Effector memory CD8-positive, alpha-beta T cell (primary cell): ENCODE data around the gene AGAP1.
"Not testable (repeated sequence)": the region's sequence is repeated elsewhere in the genome, so short reads cannot be mapped to it uniquely, and the experiment has no call there.

Experiments
- ATAC-seq: fragments of 150-1000 bp; cut with Tn5 transposase; replicated peaks from 2 replicates; pipeline ENCODE4 v1.10.0; 2021; ENCODE audit warnings: mild to moderate bottlenecking, moderate library complexity
- DNase-seq, 3 experiments: peaks; one replicate each; pipeline ENCODE4 v3.0.0; 2021
- H3K27ac Mint-ChIP-seq, 2 donors: one replicate each; pipeline ENCODE4 v1.8.0; 2022; ENCODE audit warnings: mild to moderate bottlenecking in 2 of 2, mixed read lengths in 2 of 2, moderate library complexity in 2 of 2
- H3K27me3 Mint-ChIP-seq, 2 donors: one replicate each; pipeline ENCODE4 v1.8.0; 2022; ENCODE audit warnings: mixed read lengths in 2 of 2
- H3K36me3 Mint-ChIP-seq: one replicate; pipeline ENCODE4 v1.8.0; 2022; ENCODE audit warnings: mild to moderate bottlenecking, moderate library complexity, mixed read lengths; ENCODE audit not compliant: insufficient read depth
- H3K4me1 Mint-ChIP-seq, 2 donors: one replicate each; pipeline ENCODE4 v1.8.0; 2022; ENCODE audit warnings: low read depth in 2 of 2, mixed read lengths in 2 of 2
- H3K4me3 Mint-ChIP-seq, 2 donors: one replicate each; pipeline ENCODE4 v1.8.0; 2022; ENCODE audit warnings: mild to moderate bottlenecking in 2 of 2, mixed read lengths in 2 of 2, moderate library complexity in 2 of 2
- H3K9me3 Mint-ChIP-seq, 2 donors: one replicate each; pipeline ENCODE4 v1.8.0; 2022; ENCODE audit warnings: mixed read lengths in 2 of 2

AGAP1 gene

GRCh38 chr2:236054621-236055305, 560.9 kb downstream of the AGAP1 start:
- peaks cover 5% of the 10 kb centered on the region for H3K36me3 Mint-ChIP-seq
- DNase-seq (no peak), ATAC-seq (no peak)
- no peaks in the 10 kb centered on the region for H3K27me3 Mint-ChIP-seq
- H3K9me3 Mint-ChIP-seq = no peaks in the 10 kb centered on the region
- H3K4me1 Mint-ChIP-seq = peaks cover 5 to 6% of the 10 kb centered on the region in 2 donors
- H3K27ac Mint-ChIP-seq = no peak overlapping the region
- no peak overlapping the region for H3K4me3 Mint-ChIP-seq

GRCh38 chr2:236055471-236055870, 561.6 kb downstream of the AGAP1 start:
- Mint-ChIP-seq H3K4me3 (no peak overlapping the region), H3K27ac (no peak overlapping the region), H3K27me3 (no peaks in the 10 kb centered on the region), H3K4me1 (no peaks in the 10 kb centered on the region), H3K9me3 (no peaks in the 10 kb centered on the region), H3K36me3 (peaks cover 5% of the 10 kb centered on the region)
- DNase-seq = no peak
- no peak for ATAC-seq

GRCh38 chr2:236056141-236056540, 562.3 kb downstream of the AGAP1 start:
- H3K9me3 Mint-ChIP-seq = no peaks in the 10 kb centered on the region
- DNase-seq = no peak
- H3K4me1 Mint-ChIP-seq = no peaks in the 10 kb centered on the region
- peaks cover 8% of the 10 kb centered on the region for H3K36me3 Mint-ChIP-seq
- no peak for ATAC-seq
- H3K27ac Mint-ChIP-seq = no peak overlapping the region
- no peaks in the 10 kb centered on the region for H3K27me3 Mint-ChIP-seq
- H3K4me3 Mint-ChIP-seq = no peak overlapping the region

GRCh38 chr2:236057375-236057774, 563.5 kb downstream of the AGAP1 start:
- DNase-seq = no peak
- Mint-ChIP-seq H3K36me3 (peaks cover 4% of the 10 kb centered on the region), H3K27me3 (no peaks in the 10 kb centered on the region), H3K4me3 (no peak overlapping the region), H3K9me3 (no peaks in the 10 kb centered on the region), H3K27ac (no peak overlapping the region), H3K4me1 (no peaks in the 10 kb centered on the region)
- ATAC-seq = no peak

- H3K36me3 Mint-ChIP-seq = peaks cover 8% of the 10 kb centered on the region
- DNase-seq (no peak), ATAC-seq (no peak)
- H3K27me3 Mint-ChIP-seq = no peaks in the 10 kb centered on the region
- no peaks in the 10 kb centered on the region for H3K9me3 Mint-ChIP-seq
- no peaks in the 10 kb centered on the region for H3K4me1 Mint-ChIP-seq
- H3K27ac Mint-ChIP-seq = no peak overlapping the region
- no peak overlapping the region for H3K4me3 Mint-ChIP-seq
Measured at GRCh38 chr2:236061497-236061896, 567.7 kb downstream of the AGAP1 start.

GRCh38 chr2:236061899-236062298, 568.1 kb downstream of the AGAP1 start:
- Mint-ChIP-seq H3K27ac (no peak overlapping the region), H3K27me3 (no peaks in the 10 kb centered on the region), H3K9me3 (no peaks in the 10 kb centered on the region), H3K36me3 (peaks cover 8% of the 10 kb centered on the region), H3K4me3 (no peak overlapping the region), H3K4me1 (no peaks in the 10 kb centered on the region)
- ATAC-seq (no peak), DNase-seq (no peak)

GRCh38 chr2:236062806-236063205, 569.0 kb downstream of the AGAP1 start:
- DNase-seq, H3K4me3 Mint-ChIP-seq, H3K4me1 Mint-ChIP-seq, ATAC-seq, H3K27me3 Mint-ChIP-seq, H3K36me3 Mint-ChIP-seq, H3K9me3 Mint-ChIP-seq, H3K27ac Mint-ChIP-seq: not testable (repeated sequence)

- Mint-ChIP-seq H3K27me3 (no peaks in the 10 kb centered on the region), H3K9me3 (no peaks in the 10 kb centered on the region), H3K36me3 (peaks cover 11% of the 10 kb centered on the region), H3K27ac (no peak overlapping the region), H3K4me1 (no peaks in the 10 kb centered on the region), H3K4me3 (no peak overlapping the region)
- no peak for ATAC-seq
- DNase-seq = no peak
Measured at GRCh38 chr2:236063994-236064393, 570.2 kb downstream of the AGAP1 start.

- Mint-ChIP-seq H3K27me3 (no peaks in the 10 kb centered on the region), H3K27ac (no peak overlapping the region), H3K4me3 (no peak overlapping the region), H3K9me3 (no peaks in the 10 kb centered on the region), H3K36me3 (peaks cover 11% of the 10 kb centered on the region), H3K4me1 (no peaks in the 10 kb centered on the region)
- DNase-seq (no peak), ATAC-seq (no peak)
Measured at GRCh38 chr2:236065314-236066160, 571.7 kb downstream of the AGAP1 start.

GRCh38 chr2:236070236-236070635, 576.4 kb downstream of the AGAP1 start:
- no peaks in the 10 kb centered on the region for H3K27me3 Mint-ChIP-seq
- no peaks in the 10 kb centered on the region for H3K9me3 Mint-ChIP-seq
- no peaks in the 10 kb centered on the region for H3K4me1 Mint-ChIP-seq
- DNase-seq (no peak), ATAC-seq (no peak)
- no peak overlapping the region for H3K27ac Mint-ChIP-seq
- H3K36me3 Mint-ChIP-seq = peaks cover 7% of the 10 kb centered on the region
- no peak overlapping the region for H3K4me3 Mint-ChIP-seq

GRCh38 chr2:236073246-236073645, 579.4 kb downstream of the AGAP1 start:
- no peak overlapping the region for H3K27ac Mint-ChIP-seq

GRCh38 chr2:236073867-236074655, 580.2 kb downstream of the AGAP1 start:
- H3K27me3 Mint-ChIP-seq = no peaks in the 10 kb centered on the region
- H3K9me3 Mint-ChIP-seq = no peaks in the 10 kb centered on the region
- peaks cover 4% of the 10 kb centered on the region for H3K36me3 Mint-ChIP-seq
- ATAC-seq (no peak), DNase-seq (no peak)
- no peaks in the 10 kb centered on the region for H3K4me1 Mint-ChIP-seq
- no peak overlapping the region for H3K27ac Mint-ChIP-seq
- H3K4me3 Mint-ChIP-seq = no peak overlapping the region

More at GRCh38 chr2:236073246-236073645, 579.4 kb downstream of the AGAP1 start:
- H3K4me1 Mint-ChIP-seq = no peaks in the 10 kb centered on the region
- ATAC-seq = no peak
- H3K4me3 Mint-ChIP-seq = no peak overlapping the region
- H3K36me3 Mint-ChIP-seq = peaks cover 6% of the 10 kb centered on the region
- H3K27me3 Mint-ChIP-seq = no peaks in the 10 kb centered on the region
- H3K9me3 Mint-ChIP-seq = no peaks in the 10 kb centered on the region
- no peak for DNase-seq

GRCh38 chr2:236075802-236076201, 582.0 kb downstream of the AGAP1 start:
- Mint-ChIP-seq H3K4me3 (no peak overlapping the region), H3K27ac (no peak overlapping the region), H3K9me3 (no peaks in the 10 kb centered on the region), H3K36me3 (peaks cover 4% of the 10 kb centered on the region), H3K4me1 (no peaks in the 10 kb centered on the region), H3K27me3 (no peaks in the 10 kb centered on the region)
- ATAC-seq = no peak
- no peak for DNase-seq
